H4 (cell line): Measurements from ENCODE around the gene NAALADL1. TPM values are rescaled to one million over a fixed set of nuclear protein-coding genes. Genes with fewer than 3 reads are reported as not detected.

Source experiments
- DNase-seq: peaks from one replicate; pipeline ENCODE4 v3.0.0-alpha.2; 2015; ENCODE audit warnings: low spot score
- total RNA-seq: library from RNA; depleted of rRNA; stranded (reverse); fragments of >200 nt; shearing (Covaris generic); gene quantifications from 2 replicates; pipeline ENCODE4 v1.2.3, GENCODE V29; 2014; rRNA removed

Gene NAALADL1
- total RNA-seq: not detected in 2 replicates

DNA sequence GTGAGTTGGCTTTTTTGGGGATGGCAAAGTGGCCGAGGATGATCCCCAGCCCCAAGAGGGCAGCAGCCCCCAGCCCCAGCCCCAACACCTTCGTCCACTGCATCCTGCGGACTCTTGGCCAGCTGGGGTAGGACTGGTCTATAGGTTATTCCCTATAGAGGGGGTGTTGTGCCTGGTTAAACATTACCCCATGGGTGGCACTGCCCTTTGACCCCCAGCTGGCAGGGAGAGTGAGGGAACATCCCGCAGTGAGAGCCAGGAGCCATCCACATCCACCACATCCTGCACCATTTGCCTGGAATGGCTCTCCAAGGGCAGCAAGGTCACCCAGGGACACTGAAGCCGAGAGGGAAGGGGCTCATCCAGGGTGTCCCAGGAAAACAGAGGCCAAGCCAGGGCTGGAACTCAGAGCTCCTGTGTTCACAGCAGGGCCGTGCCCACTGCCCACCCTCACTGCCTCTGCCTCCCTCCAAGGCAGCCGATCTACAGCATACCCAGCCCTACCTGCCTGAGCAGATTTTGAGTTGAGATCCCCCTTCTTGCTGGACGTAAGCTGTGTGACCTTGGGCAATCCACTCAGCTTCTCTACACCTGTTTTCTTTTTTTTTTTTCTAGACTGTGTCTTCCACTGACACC is at the start of gene NAALADL1:
NAALADL1 (minus strand) TSS at position 135 of the 636 bp plus-strand sequence; CDS start at position 103, 32 bp downstream.
- no peak for DNase-seq

GRCh38 chr11:65107751-65108468 is 49.6 kb upstream of the NAALADL1 start:
- DNase-seq: no peak

- no peak for DNase-seq
Measured at GRCh38 chr11:65107078-65107477, 48.7 kb upstream of the NAALADL1 start.

- DNase-seq: no peak
Measured at GRCh38 chr11:65104628-65105027, 46.3 kb upstream of the NAALADL1 start.

- DNase-seq: no peak
Measured at GRCh38 chr11:65103476-65103875, 45.1 kb upstream of the NAALADL1 start.

GRCh38 chr11:65102142-65103095 is 44.1 kb upstream of the NAALADL1 start:
- DNase-seq: no peak

DNA sequence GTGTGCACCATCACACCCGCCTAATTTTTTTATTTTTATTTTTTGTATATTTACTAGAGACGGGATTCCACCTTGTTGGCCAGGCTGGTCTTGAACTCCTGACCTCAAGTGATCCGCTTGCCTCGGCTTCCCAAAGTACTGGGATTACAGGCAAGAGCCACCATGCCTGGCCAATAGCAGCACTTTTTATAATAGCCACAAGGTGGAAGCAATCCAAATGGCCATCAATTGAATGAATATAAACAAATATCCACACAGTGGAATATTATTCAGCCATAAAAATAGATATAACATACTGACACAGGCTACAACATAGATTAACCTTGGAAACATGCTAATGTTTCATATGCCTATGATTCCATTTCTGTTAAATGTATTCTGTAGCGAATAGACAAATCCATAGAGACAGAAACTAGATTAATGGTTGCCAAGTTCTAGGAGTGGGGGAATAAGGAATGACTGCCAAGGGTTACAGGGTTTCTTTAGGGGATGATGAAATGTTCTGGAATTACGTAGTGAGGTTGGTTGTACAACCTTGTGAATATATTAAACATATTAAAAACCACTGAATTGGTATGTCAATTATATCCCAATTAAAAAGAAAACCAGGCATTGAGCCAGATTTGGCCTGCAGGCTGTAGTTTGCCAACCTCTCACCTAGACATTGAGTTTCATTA is 42.5 kb upstream of the NAALADL1 start:
- no peak for DNase-seq

- DNase-seq: no peak
Measured at GRCh38 chr11:65096926-65097325, 38.6 kb upstream of the NAALADL1 start.

DNA sequence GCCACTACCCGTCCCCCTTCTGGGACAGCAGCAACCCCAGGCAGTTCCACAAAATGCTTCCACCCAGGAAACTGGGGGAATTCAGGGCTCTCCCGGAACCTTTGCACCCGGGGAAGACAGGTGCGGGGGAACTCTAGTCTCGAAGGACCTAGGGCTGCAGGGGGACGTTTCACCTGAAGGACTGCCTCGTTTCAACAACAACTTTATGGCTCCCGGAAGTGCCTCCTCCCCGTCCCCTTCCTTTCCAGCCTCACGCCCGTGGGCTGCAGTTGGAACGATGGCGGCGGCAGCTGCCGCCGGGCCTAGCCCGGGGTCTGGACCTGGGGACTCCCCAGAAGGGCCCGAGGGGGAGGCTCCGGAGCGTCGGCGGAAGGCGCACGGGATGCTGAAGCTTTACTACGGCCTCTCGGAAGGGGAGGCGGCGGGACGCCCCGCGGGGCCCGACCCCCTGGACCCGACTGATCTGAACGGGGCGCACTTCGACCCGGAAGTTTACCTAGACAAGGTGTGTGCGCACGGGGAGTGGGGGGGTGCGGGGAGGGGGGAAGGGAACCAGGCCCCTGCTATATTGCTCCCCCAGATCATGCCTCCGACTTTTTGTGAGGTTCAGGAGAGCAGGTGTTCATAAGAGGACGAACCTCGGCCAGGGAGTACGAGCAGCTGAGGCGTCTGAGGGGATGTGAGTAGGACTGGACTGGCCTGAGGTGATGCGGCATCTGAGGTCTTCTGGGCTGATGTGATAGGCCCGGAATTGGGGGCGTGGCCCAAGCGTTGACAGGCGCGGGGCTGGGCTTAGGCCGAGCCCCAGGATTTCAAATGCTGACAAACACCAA is 37.8 kb upstream of the NAALADL1 start, which contains the start of gene VPS51:
VPS51 (plus strand) TSS at position 241 of the 833 bp plus-strand sequence; CDS start at position 278, 37 bp downstream.
- DNase-seq: peak; percentile 83

- no peak for DNase-seq
Measured at GRCh38 chr11:65095427-65095826, 37.1 kb upstream of the NAALADL1 start.

GRCh38 chr11:65090628-65091027 is 32.3 kb upstream of the NAALADL1 start:
- DNase-seq: no peak

DNA sequence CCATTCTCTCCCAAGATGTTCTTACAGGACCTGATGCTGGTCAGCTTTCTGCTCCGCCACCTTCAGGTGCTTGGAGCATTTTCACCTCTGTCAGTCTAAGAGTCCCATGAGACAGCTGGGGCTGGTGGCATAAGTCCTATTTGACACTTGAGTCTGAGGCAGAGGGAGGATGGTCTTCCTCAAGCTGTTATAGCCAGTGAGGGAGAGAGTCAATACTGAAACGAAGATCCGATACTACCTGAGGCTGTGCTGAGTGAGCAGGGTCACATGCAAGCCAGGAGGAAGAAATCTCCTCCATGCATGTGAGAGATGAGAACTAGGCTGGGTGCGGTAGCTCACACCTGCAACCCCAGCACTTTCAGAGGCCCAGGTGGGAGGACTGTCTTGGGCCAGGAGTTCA is 31.3 kb upstream of the NAALADL1 start:
- DNase-seq: no peak

GRCh38 chr11:65087827-65088226 is 29.5 kb upstream of the NAALADL1 start:
- DNase-seq: no peak

- DNase-seq: no peak
Measured at GRCh38 chr11:65087216-65087615, 28.9 kb upstream of the NAALADL1 start.

DNA sequence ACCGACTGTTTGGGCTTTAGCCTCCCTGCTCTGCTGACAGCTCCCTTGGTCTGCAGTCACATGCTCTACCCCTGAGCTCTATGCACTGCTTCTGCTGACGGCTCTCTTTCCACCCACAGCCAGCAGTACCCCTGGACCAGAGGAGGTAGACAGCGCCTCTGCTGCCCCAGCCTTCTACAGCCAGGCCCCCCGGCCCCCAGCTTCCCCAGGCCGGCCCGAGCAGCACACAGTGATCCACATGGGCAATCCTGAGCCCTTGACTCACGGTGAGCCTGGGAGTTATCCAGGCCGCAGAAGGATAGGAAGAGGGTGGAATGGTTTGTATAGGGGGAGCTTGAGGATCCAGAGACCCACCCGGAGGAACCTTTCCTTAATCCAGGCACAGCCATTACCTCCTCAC is 28.5 kb upstream of the NAALADL1 start:
- no peak for DNase-seq

DNA sequence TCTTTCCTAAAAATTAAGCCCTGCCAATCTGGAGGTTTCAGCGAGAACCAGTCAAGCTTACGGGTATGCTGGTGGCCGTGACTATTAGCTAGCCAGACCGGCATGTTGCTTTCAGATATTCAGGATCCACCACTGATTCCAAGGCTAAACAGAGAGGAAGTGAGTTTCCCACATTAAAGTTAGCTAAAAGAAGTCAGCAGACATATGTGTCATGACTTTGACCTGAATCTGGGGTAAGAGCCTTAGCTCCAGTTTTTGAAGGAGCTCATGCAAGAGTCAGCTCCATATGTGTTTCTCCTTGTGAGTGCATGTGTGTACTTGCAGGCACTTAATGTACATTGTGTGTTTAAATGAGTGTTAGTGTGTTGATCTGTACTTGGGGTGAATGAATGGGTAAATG is 27.1 kb upstream of the NAALADL1 start:
- DNase-seq: no peak

- no peak for DNase-seq
Measured at GRCh38 chr11:65084598-65085375, 26.4 kb upstream of the NAALADL1 start.

- DNase-seq: peak; percentile 94
Measured at GRCh38 chr11:65083834-65084597, 25.7 kb upstream of the NAALADL1 start, which contains the start of the genes CDCA5 and ZFPL1. Gene CDCA5 (minus strand): TSS chr11:65084040. CDS start chr11:65083978, 62 bp downstream. Gene ZFPL1 (plus strand): TSS chr11:65084222. CDS start chr11:65084699, 477 bp downstream.
